ENCODE measurements around the gene CRTAP.

Gene CRTAP

DNA sequence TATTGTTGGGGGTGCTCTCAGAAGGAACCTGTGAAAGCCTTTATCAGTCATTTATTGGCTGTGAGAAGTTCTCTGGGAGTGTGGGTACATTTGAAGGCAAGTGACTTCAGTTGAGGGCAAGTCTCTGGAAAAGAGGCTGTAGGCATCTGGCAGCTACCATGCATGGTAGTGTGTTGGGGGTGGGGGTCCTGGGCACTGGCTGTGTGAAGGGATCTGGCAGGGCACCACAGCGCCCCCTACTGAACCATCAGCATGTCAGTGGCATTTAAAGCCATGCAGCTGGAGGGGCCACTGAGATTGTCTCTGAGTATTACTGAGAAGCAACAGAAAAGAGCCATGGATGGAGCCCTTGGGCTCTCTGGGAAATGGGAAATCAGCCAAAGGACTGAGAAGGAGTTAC is 30.6 kb downstream of the CRTAP start:
- H3K27ac ChIP-seq, result no peak overlapping the region
- TF ChIP-seq, protein P1, sequence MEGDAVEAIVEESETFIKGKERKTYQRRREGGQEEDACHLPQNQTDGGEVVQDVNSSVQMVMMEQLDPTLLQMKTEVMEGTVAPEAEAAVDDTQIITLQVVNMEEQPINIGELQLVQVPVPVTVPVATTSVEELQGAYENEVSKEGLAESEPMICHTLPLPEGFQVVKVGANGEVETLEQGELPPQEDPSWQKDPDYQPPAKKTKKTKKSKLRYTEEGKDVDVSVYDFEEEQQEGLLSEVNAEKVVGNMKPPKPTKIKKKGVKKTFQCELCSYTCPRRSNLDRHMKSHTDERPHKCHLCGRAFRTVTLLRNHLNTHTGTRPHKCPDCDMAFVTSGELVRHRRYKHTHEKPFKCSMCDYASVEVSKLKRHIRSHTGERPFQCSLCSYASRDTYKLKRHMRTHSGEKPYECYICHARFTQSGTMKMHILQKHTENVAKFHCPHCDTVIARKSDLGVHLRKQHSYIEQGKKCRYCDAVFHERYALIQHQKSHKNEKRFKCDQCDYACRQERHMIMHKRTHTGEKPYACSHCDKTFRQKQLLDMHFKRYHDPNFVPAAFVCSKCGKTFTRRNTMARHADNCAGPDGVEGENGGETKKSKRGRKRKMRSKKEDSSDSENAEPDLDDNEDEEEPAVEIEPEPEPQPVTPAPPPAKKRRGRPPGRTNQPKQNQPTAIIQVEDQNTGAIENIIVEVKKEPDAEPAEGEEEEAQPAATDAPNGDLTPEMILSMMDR (conservative IDR thresholded peaks at IDR 0.05), result peak; percentile 27; the same call in 1 of the 2 replicates

DNA sequence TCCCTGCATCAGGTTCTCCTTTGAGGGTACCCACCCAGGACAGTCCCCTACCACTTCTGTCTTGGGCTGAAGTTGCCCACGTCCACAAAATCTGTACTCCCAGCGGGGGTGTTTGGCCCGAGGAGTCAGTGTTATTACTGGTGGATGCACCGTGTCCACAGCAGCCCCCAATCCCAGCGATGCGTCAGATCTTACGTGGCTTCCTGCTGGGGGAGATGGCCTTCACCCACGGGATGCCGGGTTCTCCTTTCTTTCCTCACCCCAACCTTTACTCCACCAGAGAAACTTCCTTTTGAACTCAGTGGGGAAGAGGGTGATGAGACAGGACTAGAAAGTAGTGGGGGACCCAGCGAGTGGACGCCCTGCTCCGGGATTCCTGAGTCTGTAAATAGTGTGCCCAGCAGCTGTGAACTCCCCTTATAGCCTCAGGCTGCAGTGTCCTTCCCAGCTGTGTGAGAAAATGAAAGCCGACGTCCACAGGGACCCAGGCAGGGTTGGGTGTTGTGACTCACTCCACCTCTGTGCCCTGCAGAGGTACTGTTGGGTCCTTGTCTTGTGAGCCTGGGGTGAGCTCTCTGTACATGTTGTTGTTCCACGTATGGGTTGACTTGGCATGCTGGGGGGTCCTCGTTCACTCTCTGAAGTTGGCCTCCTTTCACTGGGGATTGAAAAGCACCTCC is 31.5 kb downstream of the CRTAP start:
- TF ChIP-seq, protein P1 (conservative IDR thresholded peaks at IDR 0.05), result no peak
- H3K27ac ChIP-seq, result no peak overlapping the region

DNA sequence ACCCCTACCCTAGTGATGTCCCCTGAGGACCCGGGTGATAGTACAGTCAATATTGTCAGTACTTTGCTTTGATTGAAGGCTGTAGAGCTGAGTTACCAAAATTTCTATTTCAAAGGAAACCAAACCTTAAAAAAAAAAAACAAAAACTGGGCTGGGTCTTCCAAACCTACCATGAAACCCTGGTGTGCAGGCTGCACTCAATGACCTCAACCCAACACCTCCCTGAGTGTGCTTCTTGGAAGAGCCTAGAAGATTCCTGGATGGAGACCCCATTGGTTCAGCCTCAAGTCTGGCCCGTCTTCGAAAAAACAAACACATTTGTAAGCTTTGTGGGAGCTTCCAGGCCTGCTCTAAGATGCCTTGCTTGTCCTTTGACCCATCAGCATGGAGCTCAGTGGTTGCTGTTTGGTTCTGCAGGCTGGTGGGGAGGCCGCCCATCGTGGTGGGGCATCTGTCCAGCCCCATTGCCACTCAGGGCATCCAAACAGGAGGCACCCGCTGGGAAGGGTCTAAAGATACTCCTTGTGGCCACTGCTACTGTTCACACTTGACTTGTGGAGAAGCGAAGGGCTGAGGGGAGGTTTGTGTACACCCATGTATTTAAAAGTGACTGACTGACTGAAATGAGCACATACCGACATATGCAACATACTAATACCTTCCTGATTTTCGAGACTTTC is 32.2 kb downstream of the CRTAP start:
- H3K27ac ChIP-seq, result 0 out of 2 replicates have a peak overlapping the region, but pooled peaks have one; percentile 1
- TF ChIP-seq, protein P1 (conservative IDR thresholded peaks at IDR 0.05), result no peak

DNA sequence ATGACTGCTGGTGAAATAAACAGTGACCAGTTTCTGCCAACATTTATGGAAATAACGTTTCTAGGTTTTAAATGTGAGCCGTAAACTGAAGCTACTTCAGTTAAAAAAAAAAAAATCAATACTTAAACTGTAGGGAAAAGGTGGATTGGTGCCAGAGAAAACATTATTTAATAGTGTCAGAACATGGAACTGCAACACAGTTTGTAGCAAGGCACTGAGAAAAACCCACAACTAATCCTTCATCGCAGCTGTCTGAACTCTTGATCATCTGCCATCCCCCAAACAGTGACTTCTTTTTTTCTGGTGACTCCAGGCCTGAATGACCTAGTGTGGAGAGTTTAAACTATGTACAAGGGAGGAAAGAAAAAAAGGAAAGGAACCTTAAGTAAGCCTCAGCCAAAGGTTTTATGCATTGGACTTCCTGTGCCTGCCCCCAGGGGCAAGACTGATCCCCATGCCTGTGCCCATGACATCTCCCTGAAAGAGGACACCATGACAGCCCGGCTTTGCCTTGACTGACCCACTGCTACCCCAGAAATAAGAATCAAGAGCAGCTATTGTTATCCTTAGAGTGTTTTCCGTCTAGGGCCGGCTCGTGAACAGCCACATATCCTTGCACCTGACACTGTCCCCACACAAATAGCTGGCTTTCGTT is 33.1 kb downstream of the CRTAP start:
- TF ChIP-seq, protein P1 (conservative IDR thresholded peaks at IDR 0.05), result peak; percentile 51

DNA sequence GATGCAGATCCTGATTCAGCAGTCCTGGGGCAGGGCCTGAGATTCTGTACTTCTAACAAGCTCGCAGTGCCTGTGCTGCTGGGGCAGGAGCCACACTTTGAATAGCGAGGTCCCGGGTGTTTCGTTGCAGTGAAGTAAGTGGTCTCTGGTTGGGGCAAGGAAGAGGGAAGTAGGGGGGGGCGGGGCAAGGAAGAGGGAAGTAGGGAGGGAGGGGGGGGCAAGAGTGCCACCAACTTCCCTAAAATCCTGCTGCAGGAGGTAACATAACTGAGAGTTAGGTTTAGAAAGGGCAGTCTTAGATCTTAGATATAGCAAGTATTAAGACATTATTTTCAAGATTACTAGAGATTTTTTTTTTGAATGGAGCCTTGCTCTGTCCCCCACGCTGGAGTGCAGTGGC is 35.5 kb downstream of the CRTAP start:
- TF ChIP-seq, protein P1 (conservative IDR thresholded peaks at IDR 0.05), result no peak
- H3K27ac ChIP-seq, result no peak overlapping the region

More for the DNA sequence above, 33.1 kb downstream of the CRTAP start:
- peak overlapping the region; percentile 1; the same call in 1 of the 2 replicates for H3K27ac ChIP-seq

DNA sequence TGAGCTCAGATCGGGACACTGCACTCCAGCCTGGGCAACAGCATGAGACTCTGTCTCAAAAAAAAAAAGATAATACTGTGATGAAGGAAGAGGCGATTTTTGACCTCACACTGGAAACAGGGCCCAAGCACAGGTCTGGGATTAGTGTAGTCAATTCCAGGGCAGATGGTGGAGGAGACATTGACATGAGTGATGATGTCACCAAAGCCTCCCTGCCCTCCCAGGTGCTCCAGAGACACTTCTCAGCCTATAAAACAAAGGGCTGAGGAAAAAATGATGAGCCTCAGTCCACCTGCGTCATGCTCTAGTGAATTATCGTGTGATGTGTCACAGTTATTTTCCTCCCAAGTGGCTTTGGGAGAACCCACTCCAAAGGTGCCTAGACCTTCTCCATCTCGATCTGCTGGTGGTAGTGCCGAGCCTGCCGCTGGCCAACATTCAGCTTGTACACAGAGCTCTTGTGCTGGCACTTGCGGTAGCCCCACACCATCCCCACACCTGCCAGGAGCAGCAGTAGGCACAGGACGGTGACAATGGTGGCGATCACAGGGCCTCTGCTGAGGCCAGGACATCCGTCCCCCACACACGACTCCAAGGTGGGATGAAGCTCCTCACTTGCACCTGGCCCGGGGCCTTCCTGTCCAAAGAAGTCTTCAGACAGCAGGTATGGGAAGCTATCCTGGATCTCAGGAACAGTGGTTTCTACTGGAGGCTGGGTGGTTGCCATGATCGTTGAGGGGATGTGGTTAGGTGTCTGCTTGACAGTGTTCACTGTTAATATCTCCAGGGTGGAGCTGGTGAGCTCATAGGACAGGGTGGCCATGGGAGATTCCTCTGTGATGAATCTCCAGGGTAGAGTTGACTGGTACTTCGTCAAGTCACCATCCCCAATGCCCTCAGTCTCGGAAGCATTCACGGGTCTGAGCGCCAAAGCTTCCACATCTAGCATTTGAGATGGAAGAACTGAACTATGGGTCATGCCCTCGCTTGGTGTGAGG is 38.8 kb downstream of the CRTAP start:
- TF ChIP-seq, protein P1 (conservative IDR thresholded peaks at IDR 0.05), result no peak
- H3K27ac ChIP-seq, result no peak overlapping the region

Data from VCaP (cell line).